Measurements from ENCODE around the gene FHAD1.

GRCh38 chr1:15410223-15410883 lies 163.3 kb downstream of the FHAD1 start:
- TF ChIP-seq POLR2AphosphoS5 (IDR thresholded peaks at IDR 0.05), result no peak
- no peak for TF ChIP-seq CTCF (IDR thresholded peaks at IDR 0.05)
- TF ChIP-seq POLR2A (IDR thresholded peaks at IDR 0.05), result no peak

Measured in prostate gland (tissue), 2 donors.